GM12801 (cell line): ENCODE measurements around the gene MIEF1.

Source experiments
- TF ChIP-seq, protein P1 (sequence below): IDR thresholded peaks from one replicate; pipeline ENCODE4 v1.5.1; 2011; ENCODE audit warnings: control low read depth; ENCODE audit not compliant: insufficient read length; ENCODE audit errors: extremely low read depth

The MIEF1 gene

GRCh38 chr22:39477542-39477941 lies 24.5 kb upstream of the MIEF1 start:
- TF ChIP-seq, protein P1, sequence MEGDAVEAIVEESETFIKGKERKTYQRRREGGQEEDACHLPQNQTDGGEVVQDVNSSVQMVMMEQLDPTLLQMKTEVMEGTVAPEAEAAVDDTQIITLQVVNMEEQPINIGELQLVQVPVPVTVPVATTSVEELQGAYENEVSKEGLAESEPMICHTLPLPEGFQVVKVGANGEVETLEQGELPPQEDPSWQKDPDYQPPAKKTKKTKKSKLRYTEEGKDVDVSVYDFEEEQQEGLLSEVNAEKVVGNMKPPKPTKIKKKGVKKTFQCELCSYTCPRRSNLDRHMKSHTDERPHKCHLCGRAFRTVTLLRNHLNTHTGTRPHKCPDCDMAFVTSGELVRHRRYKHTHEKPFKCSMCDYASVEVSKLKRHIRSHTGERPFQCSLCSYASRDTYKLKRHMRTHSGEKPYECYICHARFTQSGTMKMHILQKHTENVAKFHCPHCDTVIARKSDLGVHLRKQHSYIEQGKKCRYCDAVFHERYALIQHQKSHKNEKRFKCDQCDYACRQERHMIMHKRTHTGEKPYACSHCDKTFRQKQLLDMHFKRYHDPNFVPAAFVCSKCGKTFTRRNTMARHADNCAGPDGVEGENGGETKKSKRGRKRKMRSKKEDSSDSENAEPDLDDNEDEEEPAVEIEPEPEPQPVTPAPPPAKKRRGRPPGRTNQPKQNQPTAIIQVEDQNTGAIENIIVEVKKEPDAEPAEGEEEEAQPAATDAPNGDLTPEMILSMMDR: no peak

DNA sequence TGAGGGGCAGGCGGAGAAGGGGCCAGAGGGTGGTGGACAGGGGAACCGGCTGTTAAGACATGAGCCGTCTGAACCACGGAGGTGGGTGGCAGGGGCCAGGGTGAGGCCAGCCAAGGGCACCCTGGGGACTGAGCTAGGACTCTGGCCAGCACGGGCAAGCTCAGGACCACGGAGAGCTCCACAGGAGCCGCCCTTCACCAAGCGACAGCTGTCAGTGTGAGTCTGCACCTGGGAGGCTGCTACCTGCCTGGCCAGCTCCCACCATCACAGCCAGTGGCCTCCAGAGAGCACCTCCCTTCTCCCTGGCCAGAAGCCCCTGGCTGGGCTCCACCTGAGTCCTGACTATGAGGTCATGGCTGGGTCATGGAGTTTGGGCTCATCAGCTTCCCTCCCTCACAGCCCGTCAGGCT lies 23.6 kb upstream of the MIEF1 start:
- TF ChIP-seq, protein P1: no peak

GRCh38 chr22:39479254-39479653 lies 22.8 kb upstream of the MIEF1 start:
- TF ChIP-seq, protein P1: no peak

GRCh38 chr22:39480557-39480956 lies 21.5 kb upstream of the MIEF1 start:
- TF ChIP-seq, protein P1: no peak

DNA sequence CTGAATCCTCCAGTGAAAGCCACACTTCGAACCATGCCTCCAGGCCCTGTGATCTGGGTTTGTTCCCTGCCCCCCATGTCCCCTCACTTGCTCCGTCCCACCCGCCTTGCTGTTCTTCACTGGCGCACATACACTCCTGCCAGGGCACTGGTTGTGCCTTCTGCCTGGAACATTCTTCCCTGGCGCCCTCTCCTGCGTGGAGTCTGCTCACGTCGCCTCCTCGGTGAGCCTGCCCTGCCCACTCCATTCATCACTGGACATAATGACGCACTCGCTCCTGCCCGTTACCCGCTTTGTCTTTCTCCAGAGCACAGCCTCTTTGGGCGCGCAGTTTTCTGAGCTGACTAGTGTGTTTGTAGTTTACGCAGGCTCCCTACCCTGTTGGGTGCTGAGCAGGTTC lies 21.0 kb upstream of the MIEF1 start:
- TF ChIP-seq, protein P1: no peak

DNA sequence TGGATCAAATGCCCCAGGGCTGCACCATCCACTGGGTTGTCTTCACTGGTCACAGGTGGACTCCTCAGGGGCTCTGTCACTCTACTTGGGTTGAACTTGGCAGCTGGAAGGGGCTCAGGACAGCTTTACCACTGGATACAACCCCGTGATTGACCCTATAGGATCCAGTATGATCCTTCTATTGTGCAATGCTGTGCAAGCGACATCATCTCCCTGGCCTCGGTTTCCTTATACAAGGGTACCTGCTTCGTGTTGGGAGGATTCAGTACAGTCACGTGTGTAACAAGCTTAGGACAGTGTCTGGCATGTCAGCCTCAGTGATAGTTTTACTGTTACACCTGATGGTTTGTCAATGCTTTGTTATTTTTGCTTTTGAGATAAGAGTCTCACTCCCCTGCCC lies 20.5 kb upstream of the MIEF1 start:
- TF ChIP-seq, protein P1: no peak

- TF ChIP-seq, protein P1: no peak
Observed at GRCh38 chr22:39482768-39483167, 19.3 kb upstream of the MIEF1 start.
